ENCODE results near the gene COL20A1.

DNA sequence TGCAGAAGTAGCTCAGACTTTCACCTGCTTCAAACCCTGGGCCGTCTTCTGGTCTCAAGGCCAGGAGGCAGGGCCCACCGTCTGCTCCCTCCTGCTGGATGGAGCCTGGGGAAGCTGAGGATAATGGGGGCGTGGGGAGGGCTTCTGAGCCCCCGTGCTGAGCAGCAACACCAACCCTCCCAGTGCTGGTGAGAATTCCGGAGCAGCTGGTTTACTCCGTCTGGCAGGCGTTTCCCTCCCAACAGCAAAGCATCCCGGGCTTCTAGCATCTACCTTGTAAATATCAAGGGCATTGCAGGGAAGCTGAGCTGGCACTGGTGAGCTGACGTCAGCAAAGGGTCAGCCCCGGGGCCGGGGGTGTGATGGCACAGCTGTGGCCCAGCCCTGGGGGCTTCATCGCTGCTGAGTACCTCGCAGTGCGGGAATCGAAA, 85.0 kb downstream of the COL20A1 start:
- TF ChIP-seq, protein P1, sequence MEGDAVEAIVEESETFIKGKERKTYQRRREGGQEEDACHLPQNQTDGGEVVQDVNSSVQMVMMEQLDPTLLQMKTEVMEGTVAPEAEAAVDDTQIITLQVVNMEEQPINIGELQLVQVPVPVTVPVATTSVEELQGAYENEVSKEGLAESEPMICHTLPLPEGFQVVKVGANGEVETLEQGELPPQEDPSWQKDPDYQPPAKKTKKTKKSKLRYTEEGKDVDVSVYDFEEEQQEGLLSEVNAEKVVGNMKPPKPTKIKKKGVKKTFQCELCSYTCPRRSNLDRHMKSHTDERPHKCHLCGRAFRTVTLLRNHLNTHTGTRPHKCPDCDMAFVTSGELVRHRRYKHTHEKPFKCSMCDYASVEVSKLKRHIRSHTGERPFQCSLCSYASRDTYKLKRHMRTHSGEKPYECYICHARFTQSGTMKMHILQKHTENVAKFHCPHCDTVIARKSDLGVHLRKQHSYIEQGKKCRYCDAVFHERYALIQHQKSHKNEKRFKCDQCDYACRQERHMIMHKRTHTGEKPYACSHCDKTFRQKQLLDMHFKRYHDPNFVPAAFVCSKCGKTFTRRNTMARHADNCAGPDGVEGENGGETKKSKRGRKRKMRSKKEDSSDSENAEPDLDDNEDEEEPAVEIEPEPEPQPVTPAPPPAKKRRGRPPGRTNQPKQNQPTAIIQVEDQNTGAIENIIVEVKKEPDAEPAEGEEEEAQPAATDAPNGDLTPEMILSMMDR (IDR thresholded peaks at IDR 0.05; ENCODE audit: insufficient read depth, low read depth, low read length), result no peak
- TF ChIP-seq EZH2 (IDR thresholded peaks at IDR 0.05; ENCODE audit: insufficient read depth, low read length), result no peak
